Measurements from ENCODE around the gene BASP1. TPM values are rescaled to one million over a fixed set of nuclear protein-coding genes. Genes with fewer than 3 reads are reported as not detected.

The BASP1 gene
- total RNA-seq, 1 experiment from 2014 or later: 0.34 TPM

DNA sequence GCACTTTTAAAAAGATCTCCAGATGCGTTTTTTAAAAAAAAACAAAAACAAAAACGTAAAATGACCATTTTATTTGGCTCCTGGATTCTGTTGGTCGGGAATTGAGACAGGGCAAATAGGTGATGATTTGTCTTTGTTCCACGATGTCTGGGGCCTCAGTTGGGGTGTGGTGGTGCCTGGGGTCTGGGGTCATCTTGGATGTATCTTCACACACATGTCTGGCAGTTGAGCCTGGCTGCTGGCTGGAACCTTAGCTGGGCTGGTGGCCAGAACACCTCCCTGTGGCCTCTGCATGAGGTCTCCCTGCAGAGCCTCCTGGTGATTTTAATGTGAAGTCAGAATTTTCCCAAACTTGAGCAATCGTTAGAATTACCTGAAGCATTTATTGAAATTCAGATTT lies 42.5 kb upstream of the BASP1 start:
- ChIA-PET RAD21 (ENCODE audit: low non-redundant PET in 1 of 2, low total read pairs in 2 of 2, uncharacterized antibody in 2 of 2, unreplicated experiment in 2 of 2) (no interaction called here), CTCF (no interaction called here), POLR2A (no interaction called here)
- ATAC-seq (no peak), DNase-seq (ENCODE audit: low read depth, low spot score) (no peak)
- Histone ChIP-seq H3K9me3 (ENCODE audit: control insufficient read depth in 1 of 2, insufficient read depth in 1 of 2, low read depth in 1 of 2, low read length in 2 of 2) (no peaks in the 10 kb centered on the region), H3K27me3 (ENCODE audit: insufficient read depth, low read length) (no peaks in the 10 kb centered on the region), H3K27ac (ENCODE audit: low read depth, low read length) (no peak overlapping the region), H3K4me1 (ENCODE audit: control insufficient read depth in 1 of 2, insufficient read depth in 2 of 2, low read length in 2 of 2) (peaks cover 0 to 4% of the 10 kb centered on the region in 2 experiments; a peak in 1 of 4 replicates), H3K9ac (ENCODE audit: low read length) (no peak overlapping the region), H3K9me2 (ENCODE audit: insufficient read depth) (no peaks in the 10 kb centered on the region), H3K79me2 (ENCODE audit: insufficient read depth, low read length) (no peaks in the 10 kb centered on the region), H3K4me2 (ENCODE audit: low read length) (no peak overlapping the region), H3K36me3 (ENCODE audit: control insufficient read depth in 1 of 2, insufficient read depth in 2 of 2, low read length in 2 of 2) (no peaks in the 10 kb centered on the region), H3K4me3 (replicated peaks in 1 of 2; ENCODE audit: low read depth in 1 of 2, low read length in 2 of 2) (no peak overlapping the region), H4K20me1 (ENCODE audit: insufficient read depth) (no peaks in the 10 kb centered on the region), H2AFZ (ENCODE audit: low read depth, low read length, poor library complexity, severe bottlenecking) (no peak overlapping the region)
- no peak for TF ChIP-seq ELF1 (IDR thresholded peaks at IDR 0.05; ENCODE audit: borderline replicate concordance, low read depth)
- no peak for TF ChIP-seq SRF (IDR thresholded peaks at IDR 0.05; ENCODE audit: low read depth)
- no peak for TF ChIP-seq SP1 (IDR thresholded peaks at IDR 0.05; ENCODE audit: low read depth)
- TF ChIP-seq EGR1 (IDR thresholded peaks at IDR 0.05; ENCODE audit: low read depth): no peak
- TF ChIP-seq POLR2A (IDR thresholded peaks at IDR 0.05; ENCODE audit: borderline replicate concordance, extremely low read depth, insufficient read depth, insufficient read length): no peak
- TF ChIP-seq, protein P1, sequence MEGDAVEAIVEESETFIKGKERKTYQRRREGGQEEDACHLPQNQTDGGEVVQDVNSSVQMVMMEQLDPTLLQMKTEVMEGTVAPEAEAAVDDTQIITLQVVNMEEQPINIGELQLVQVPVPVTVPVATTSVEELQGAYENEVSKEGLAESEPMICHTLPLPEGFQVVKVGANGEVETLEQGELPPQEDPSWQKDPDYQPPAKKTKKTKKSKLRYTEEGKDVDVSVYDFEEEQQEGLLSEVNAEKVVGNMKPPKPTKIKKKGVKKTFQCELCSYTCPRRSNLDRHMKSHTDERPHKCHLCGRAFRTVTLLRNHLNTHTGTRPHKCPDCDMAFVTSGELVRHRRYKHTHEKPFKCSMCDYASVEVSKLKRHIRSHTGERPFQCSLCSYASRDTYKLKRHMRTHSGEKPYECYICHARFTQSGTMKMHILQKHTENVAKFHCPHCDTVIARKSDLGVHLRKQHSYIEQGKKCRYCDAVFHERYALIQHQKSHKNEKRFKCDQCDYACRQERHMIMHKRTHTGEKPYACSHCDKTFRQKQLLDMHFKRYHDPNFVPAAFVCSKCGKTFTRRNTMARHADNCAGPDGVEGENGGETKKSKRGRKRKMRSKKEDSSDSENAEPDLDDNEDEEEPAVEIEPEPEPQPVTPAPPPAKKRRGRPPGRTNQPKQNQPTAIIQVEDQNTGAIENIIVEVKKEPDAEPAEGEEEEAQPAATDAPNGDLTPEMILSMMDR (IDR thresholded peaks at IDR 0.05 in 2 of 3, conservative IDR thresholded peaks at IDR 0.05 in 1 of 3; ENCODE audit: borderline replicate concordance in 1 of 3, insufficient read depth in 1 of 3, low read depth in 2 of 3, low read length in 2 of 3): no peak
- no peak for TF ChIP-seq ZNF274 (IDR thresholded peaks at IDR 0.05; ENCODE audit: low read depth, low read length)
- intact Hi-C loops (cut with micrococcal nuclease): no loop called here
- no TSS peak for BruUV-seq (replicated peaks)
